Endothelial cell of umbilical vein (primary cell): ENCODE results near the gene HMBS. TPM values are rescaled to one million over a fixed set of nuclear protein-coding genes. Genes with fewer than 3 reads are reported as not detected.
"Not testable (repeated sequence)": the region's sequence is repeated elsewhere in the genome, so short reads cannot be mapped to it uniquely, and the experiment has no call there.

Experiments used
- BruUV-seq: library from RNA; stranded (reverse); fragments of 400-500 nt; replicated peaks from 2 replicates; lab custom pipeline; 2021; lab: Mats Ljungman, UMichigan
- CTCF ChIA-PET: fragments of 300-600, 350-600 bp; sonication (Branson Sonifier 250); formaldehyde crosslinking; loops from one replicate; lab custom pipeline; 2021; ENCODE audit warnings: antibody characterized with exemption, inconsistent platforms; lab: Charles Lee
- POLR2A ChIA-PET: fragments of 300-600, 350-600 bp; sonication (Branson Sonifier 250); formaldehyde crosslinking; loops from one replicate; lab custom pipeline; 2021; ENCODE audit warnings: antibody characterized with exemption, inconsistent platforms; lab: Charles Lee
- DNase-seq: peaks from one replicate; pipeline ENCODE4 v3.0.0-alpha.2; 2011; ENCODE audit warnings: low read depth, low spot score
- FAIRE-seq: peaks from 2 replicates; lab custom pipeline; 2011; peaks lifted over from hg19 to GRCh38; lab: Jason Lieb, UNC
- H2AFZ ChIP-seq: 2 replicates; pipeline ENCODE4 v1.6.0; 2012; ENCODE audit warnings: low read depth, low read length, control low read depth, inconsistent platforms
- H3K27ac ChIP-seq: 2 replicates; pipeline ENCODE4 v1.5.1; 2011; ENCODE audit warnings: low read depth, mild to moderate bottlenecking, control low read depth, low read length, moderate library complexity; ENCODE audit not compliant: insufficient read depth
- H3K27me3 ChIP-seq, 2 experiments: 2 replicates each; pipeline versions ENCODE4 v1.6.0 to v1.6.1; 2011; ENCODE audit warnings: low read length in 2 of 2, mixed read lengths in 1 of 2; ENCODE audit not compliant: control insufficient read depth in 2 of 2, insufficient read depth in 2 of 2
- H3K36me3 ChIP-seq, 2 experiments: 2 replicates in 1 of 2; 3 replicates in 1 of 2; pipeline ENCODE4 v1.5.1; 2011; ENCODE audit warnings: low read length in 2 of 2, mild to moderate bottlenecking in 1 of 2, moderate library complexity in 1 of 2; ENCODE audit not compliant: control insufficient read depth in 2 of 2, insufficient read depth in 2 of 2; ENCODE audit errors: extremely low read depth in 1 of 2
- H3K4me1 ChIP-seq: 3 replicates; pipeline ENCODE4 v1.5.1; 2011; ENCODE audit warnings: mild to moderate bottlenecking, low read length; ENCODE audit not compliant: control insufficient read depth, insufficient read depth; ENCODE audit errors: extremely low read depth
- H3K4me2 ChIP-seq: 2 replicates; pipeline ENCODE4 v1.6.1; 2011; ENCODE audit warnings: low read length, control low read depth, mixed read lengths; ENCODE audit not compliant: insufficient read depth
- H3K4me3 ChIP-seq, 3 experiments: fragments of 200-600 bp in 1 of 3; sonication (generic), shearing (Covaris generic) in 1 of 3; replicated peaks in 1 of 3; 2 replicates each; pipeline ENCODE4 v1.5.1; 2011 to 2016; ENCODE audit warnings: control low read depth in 3 of 3, low read length in 3 of 3, mild to moderate bottlenecking in 2 of 3, inconsistent platforms in 1 of 3, low read depth in 1 of 3, moderate library complexity in 1 of 3; ENCODE audit not compliant: insufficient read depth in 1 of 3
- H3K79me2 ChIP-seq: 2 replicates; pipeline ENCODE4 v1.6.0; 2012; ENCODE audit warnings: low read length, inconsistent platforms; ENCODE audit not compliant: control insufficient read depth, insufficient read depth
- H3K9ac ChIP-seq: replicated peaks from 2 replicates; pipeline ENCODE3; 2011; ENCODE audit warnings: low read length, control low read depth; ENCODE audit not compliant: insufficient read depth; ENCODE audit errors: extremely low read depth
- H3K9me1 ChIP-seq: replicated peaks from 3 replicates; pipeline ENCODE4 v1.6.0; 2011; ENCODE audit warnings: mild to moderate bottlenecking, low read length; ENCODE audit not compliant: control insufficient read depth, insufficient read depth; ENCODE audit errors: extremely low read depth
- H3K9me3 ChIP-seq: replicated peaks from 2 replicates; pipeline ENCODE4 v1.5.1; 2012; ENCODE audit warnings: low read length, inconsistent platforms; ENCODE audit not compliant: control insufficient read depth, insufficient read depth
- H4K20me1 ChIP-seq: replicated peaks from 2 replicates; pipeline ENCODE3; 2011; ENCODE audit warnings: mild to moderate bottlenecking, low read length; ENCODE audit not compliant: control insufficient read depth, insufficient read depth; ENCODE audit errors: extremely low read depth
- CTCF ChIP-seq, 2 donors: IDR thresholded peaks; 1 replicate in 1 of 2; 2 replicates in 1 of 2; pipeline ENCODE4 v1.5.1; 2011; ENCODE audit warnings: low read length in 2 of 2, mild to moderate bottlenecking in 2 of 2, moderate library complexity in 2 of 2, control low read depth in 1 of 2, inconsistent platforms in 1 of 2, low read depth in 1 of 2; ENCODE audit not compliant: insufficient read depth in 1 of 2; ENCODE audit errors: extremely low read depth in 1 of 2
- EZH2 ChIP-seq: IDR thresholded peaks from 2 replicates; pipeline ENCODE4 v1.6.1; 2012; ENCODE audit warnings: borderline replicate concordance, low read depth, mild to moderate bottlenecking, moderate library complexity, low read length, inconsistent platforms; ENCODE audit not compliant: severe bottlenecking
- FOS ChIP-seq: IDR thresholded peaks from 2 replicates; pipeline ENCODE4 v1.6.1; 2011; ENCODE audit warnings: mild to moderate bottlenecking, low read length, moderate library complexity, borderline replicate concordance; ENCODE audit not compliant: insufficient read depth
- GATA2 ChIP-seq: IDR thresholded peaks from 2 replicates; pipeline ENCODE4 v1.7.0; 2011; ENCODE audit warnings: low read depth, mild to moderate bottlenecking, moderate library complexity, mixed read lengths, low read length; ENCODE audit not compliant: insufficient read length, insufficient read depth
- JUN ChIP-seq: IDR thresholded peaks from 2 replicates; pipeline ENCODE4 v1.6.1; 2011; ENCODE audit warnings: borderline replicate concordance, low read depth; ENCODE audit not compliant: insufficient read length, insufficient read depth
- MAX ChIP-seq: IDR thresholded peaks from 2 replicates; pipeline ENCODE4 v1.6.1; 2011; ENCODE audit not compliant: insufficient read depth, insufficient read length
- MYC ChIP-seq: IDR thresholded peaks from one replicate; pipeline ENCODE4 v1.6.1; 2011; ENCODE audit warnings: mild to moderate bottlenecking, low read depth, low read length
- POLR2A ChIP-seq: IDR thresholded peaks from 2 replicates; pipeline ENCODE4 v1.6.1; 2012; ENCODE audit warnings: low read depth, mild to moderate bottlenecking, control low read depth, low read length
- POLR2AphosphoS5 ChIP-seq: IDR thresholded peaks from 2 replicates; pipeline ENCODE4 v1.6.1; 2012; ENCODE audit warnings: low read depth, mild to moderate bottlenecking, control low read depth, low read length, moderate library complexity; ENCODE audit not compliant: insufficient read depth
- dilution Hi-C: fragments of 300-500 bp; cut with MboI; formaldehyde crosslinking; loops from one replicate; pipeline ENCODE4 v1.15.0; 2019; ENCODE audit warnings: low sequenced_read_pairs; ENCODE audit not compliant: extremely low pct_ligation_motif_present
- intact Hi-C: fragments of 100-400 bp; cut with micrococcal nuclease; formaldehyde crosslinking; loops from one replicate; pipeline ENCODE4 v1.10.0; 2022
- polyA plus RNA-seq, 4 experiments: library from polyadenylated mRNA; depleted of rRNA in 3 of 4; stranded (reverse) in 3 of 4; unstranded in 1 of 4; fragments of >200 nt; gene quantifications; 2 replicates each; pipeline versions ENCODE4 v1.2.1 to v1.2.3, GENCODE V29; 2011 to 2012; ENCODE audit warnings: missing spikeins in 1 of 4
- total RNA-seq: library from RNA; stranded (reverse); gene quantifications from 2 replicates; pipeline ENCODE4 v1.2.3, GENCODE V29; 2021

HMBS gene
- total and polyA plus RNA-seq, 2 donors (not counting 3 experiments of a cell fraction or from before 2014, with no cell fraction given): 13.5 to 24.8 TPM

GRCh38 chr11:119038884-119039283, 45.8 kb upstream of the HMBS start:
- H3K9ac ChIP-seq: no peak overlapping the region
- CTCF ChIA-PET: no interaction called here
- no peak overlapping the region for H3K4me3 ChIP-seq
- intact Hi-C loops (no loop called here), dilution Hi-C loops (no loop called here)
- no peak for TF ChIP-seq MAX
- TF ChIP-seq GATA2: no peak
- TF ChIP-seq EZH2: no peak
- TF ChIP-seq MYC: no peak
- no peak for TF ChIP-seq FOS
- TF ChIP-seq POLR2AphosphoS5: no peak
- TF ChIP-seq POLR2A: no peak
- TF ChIP-seq CTCF (IDR thresholded peaks at IDR 0.05; ENCODE audit: extremely low read depth in 1 of 2, insufficient read depth in 1 of 2, low read depth in 1 of 2, low read length in 2 of 2): no peak
- no peak for TF ChIP-seq JUN
- H3K79me2 ChIP-seq: no peaks in the 10 kb centered on the region
- H3K4me2 ChIP-seq: no peak overlapping the region
- no peaks in the 10 kb centered on the region for H3K36me3 ChIP-seq
- no peaks in the 10 kb centered on the region for H3K9me1 ChIP-seq
- H3K9me3 ChIP-seq: no peaks in the 10 kb centered on the region
- DNase-seq (no peak), FAIRE-seq (no peak)
- H4K20me1 ChIP-seq: no peaks in the 10 kb centered on the region
- POLR2A ChIA-PET: no interaction called here
- no peak overlapping the region for H3K27ac ChIP-seq
- no peak overlapping the region for H2AFZ ChIP-seq
- H3K4me1 ChIP-seq: no peaks in the 10 kb centered on the region
- peaks cover 0 to 1% of the 10 kb centered on the region in 2 experiments for H3K27me3 ChIP-seq
- BruUV-seq: no TSS peak

DNA sequence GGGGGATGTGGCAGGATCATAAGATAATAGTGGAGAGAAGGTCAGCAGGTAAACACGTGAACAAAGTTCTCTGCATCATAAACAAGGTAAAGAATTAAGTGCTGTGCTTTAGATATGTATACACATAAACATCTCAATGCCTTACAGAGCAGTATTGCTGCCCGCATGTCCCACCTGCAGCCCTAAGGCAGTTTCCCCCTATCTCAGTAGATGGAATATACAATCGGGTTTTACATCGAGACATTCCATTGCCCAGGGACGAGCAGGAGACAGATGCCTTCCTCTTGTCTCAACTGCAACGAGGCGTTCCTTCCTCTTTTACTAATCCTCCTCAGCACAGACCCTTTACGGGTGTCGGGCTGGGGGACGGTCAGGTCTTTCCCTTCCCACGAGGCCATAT, 45.2 kb upstream of the HMBS start:
- H2AFZ ChIP-seq, BruUV-seq, FAIRE-seq, H3K9me1 ChIP-seq, H3K4me2 ChIP-seq, H3K9ac ChIP-seq, H3K9me3 ChIP-seq, intact Hi-C loops, POLR2A ChIA-PET, H3K36me3 ChIP-seq, H3K79me2 ChIP-seq, CTCF ChIA-PET, DNase-seq, H3K4me3 ChIP-seq, dilution Hi-C loops, H3K27me3 ChIP-seq, H3K4me1 ChIP-seq, H4K20me1 ChIP-seq, H3K27ac ChIP-seq: not testable (repeated sequence)
